ENCODE measurements around the gene COP1.

DNA sequence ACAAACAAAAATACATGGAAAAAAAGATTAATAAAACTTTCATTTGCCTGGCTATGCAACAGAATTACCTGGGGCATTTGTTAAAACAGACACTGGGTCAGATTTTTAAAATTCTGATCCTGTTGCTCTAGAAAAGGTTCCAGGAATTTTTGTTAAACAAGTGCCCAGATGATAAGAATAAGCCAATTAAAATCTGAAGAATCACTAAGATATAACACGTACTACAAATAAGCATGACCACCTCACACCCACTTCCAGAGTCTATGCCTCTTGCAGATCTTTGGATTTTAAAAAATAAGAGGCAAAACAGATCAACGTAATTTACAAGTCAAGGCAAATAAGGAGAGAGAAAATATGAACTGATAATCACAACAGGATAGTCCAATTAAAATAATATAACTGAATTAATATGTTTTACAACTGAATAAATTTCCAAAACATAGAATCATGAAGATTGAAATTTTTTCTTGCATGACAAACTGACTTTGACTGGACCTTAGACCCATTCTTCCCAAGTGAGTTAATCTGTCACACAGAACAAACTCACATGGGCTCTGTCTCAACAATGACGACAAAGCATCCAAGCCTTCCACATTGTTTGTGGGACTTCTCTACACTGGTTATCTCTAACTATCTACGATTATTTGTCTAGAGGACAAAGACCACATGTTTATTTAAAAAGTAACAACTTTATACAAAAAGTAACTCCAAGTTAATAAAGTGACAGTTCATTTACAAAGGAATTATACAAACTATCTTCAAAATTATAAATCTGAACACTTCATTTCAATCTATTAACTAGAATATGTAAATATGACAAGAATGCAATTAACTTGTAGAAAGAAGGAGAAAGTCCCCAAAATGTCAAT, 56.9 kb downstream of the COP1 start:
- TF ChIP-seq, protein P1, sequence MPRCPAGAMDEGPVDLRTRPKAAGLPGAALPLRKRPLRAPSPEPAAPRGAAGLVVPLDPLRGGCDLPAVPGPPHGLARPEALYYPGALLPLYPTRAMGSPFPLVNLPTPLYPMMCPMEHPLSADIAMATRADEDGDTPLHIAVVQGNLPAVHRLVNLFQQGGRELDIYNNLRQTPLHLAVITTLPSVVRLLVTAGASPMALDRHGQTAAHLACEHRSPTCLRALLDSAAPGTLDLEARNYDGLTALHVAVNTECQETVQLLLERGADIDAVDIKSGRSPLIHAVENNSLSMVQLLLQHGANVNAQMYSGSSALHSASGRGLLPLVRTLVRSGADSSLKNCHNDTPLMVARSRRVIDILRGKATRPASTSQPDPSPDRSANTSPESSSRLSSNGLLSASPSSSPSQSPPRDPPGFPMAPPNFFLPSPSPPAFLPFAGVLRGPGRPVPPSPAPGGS (IDR thresholded peaks at IDR 0.05; ENCODE audit: borderline replicate concordance, insufficient read depth, low read depth, low read length, poor library complexity, severe bottlenecking), result no peak
- no peak for TF ChIP-seq POLR2A (IDR thresholded peaks at IDR 0.05; ENCODE audit: low read depth, low read length)
- TF ChIP-seq, protein P2, sequence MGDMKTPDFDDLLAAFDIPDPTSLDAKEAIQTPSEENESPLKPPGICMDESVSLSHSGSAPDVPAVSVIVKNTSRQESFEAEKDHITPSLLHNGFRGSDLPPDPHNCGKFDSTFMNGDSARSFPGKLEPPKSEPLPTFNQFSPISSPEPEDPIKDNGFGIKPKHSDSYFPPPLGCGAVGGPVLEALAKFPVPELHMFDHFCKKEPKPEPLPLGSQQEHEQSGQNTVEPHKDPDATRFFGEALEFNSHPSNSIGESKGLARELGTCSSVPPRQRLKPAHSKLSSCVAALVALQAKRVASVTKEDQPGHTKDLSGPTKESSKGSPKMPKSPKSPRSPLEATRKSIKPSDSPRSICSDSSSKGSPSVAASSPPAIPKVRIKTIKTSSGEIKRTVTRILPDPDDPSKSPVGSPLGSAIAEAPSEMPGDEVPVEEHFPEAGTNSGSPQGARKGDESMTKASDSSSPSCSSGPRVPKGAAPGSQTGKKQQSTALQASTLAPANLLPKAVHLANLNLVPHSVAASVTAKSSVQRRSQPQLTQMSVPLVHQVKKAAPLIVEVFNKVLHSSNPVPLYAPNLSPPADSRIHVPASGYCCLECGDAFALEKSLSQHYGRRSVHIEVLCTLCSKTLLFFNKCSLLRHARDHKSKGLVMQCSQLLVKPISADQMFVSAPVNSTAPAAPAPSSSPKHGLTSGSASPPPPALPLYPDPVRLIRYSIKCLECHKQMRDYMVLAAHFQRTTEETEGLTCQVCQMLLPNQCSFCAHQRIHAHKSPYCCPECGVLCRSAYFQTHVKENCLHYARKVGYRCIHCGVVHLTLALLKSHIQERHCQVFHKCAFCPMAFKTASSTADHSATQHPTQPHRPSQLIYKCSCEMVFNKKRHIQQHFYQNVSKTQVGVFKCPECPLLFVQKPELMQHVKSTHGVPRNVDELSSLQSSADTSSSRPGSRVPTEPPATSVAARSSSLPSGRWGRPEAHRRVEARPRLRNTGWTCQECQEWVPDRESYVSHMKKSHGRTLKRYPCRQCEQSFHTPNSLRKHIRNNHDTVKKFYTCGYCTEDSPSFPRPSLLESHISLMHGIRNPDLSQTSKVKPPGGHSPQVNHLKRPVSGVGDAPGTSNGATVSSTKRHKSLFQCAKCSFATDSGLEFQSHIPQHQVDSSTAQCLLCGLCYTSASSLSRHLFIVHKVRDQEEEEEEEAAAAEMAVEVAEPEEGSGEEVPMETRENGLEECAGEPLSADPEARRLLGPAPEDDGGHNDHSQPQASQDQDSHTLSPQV (IDR thresholded peaks at IDR 0.05), result no peak
- no peak for TF ChIP-seq EZH2 (IDR thresholded peaks at IDR 0.05; ENCODE audit: borderline replicate concordance, control insufficient read depth, low read depth, low read length)
- TF ChIP-seq, protein P3, sequence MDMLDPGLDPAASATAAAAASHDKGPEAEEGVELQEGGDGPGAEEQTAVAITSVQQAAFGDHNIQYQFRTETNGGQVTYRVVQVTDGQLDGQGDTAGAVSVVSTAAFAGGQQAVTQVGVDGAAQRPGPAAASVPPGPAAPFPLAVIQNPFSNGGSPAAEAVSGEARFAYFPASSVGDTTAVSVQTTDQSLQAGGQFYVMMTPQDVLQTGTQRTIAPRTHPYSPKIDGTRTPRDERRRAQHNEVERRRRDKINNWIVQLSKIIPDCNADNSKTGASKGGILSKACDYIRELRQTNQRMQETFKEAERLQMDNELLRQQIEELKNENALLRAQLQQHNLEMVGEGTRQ (IDR thresholded peaks at IDR 0.05; ENCODE audit: borderline replicate concordance, low read depth, low read length), result no peak
- no peak for TF ChIP-seq SRF (IDR thresholded peaks at IDR 0.05; ENCODE audit: low read depth in 2 of 2, low read length in 2 of 2)
